HTERT RPE-1 (cell line): Measurements from ENCODE around the gene FOXI3.

ENCODE experiments used
- in situ Hi-C: fragments of 300-500 bp; cut with MboI; formaldehyde crosslinking; loops from 4 replicates; pipeline ENCODE4 v1.14.3; 2020; ENCODE audit warnings: low sequenced_read_pairs

Gene FOXI3

DNA sequence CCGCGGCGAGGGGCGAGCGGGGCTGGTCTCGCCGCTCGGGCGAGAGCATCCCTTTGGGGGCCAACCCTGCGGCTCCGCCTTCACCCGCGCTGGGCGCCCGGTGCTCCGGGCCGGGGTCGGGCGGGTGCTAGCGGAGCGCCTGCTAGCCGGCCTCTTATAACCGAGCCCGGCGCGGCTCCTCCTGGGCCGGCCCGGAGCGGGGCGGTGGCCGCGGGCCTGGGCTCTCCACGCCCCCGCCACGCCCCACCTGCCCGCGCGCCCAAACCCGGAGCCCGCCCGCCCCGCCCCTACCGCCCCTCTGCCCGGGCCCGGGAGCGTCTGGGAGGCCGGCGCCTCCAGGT is at the start of gene FOXI3:
FOXI3 (minus strand) TSS at position 129 of the 341 bp plus-strand sequence. CDS start 158 bp downstream, outside the sequence.
- in situ Hi-C loops, result no loop called here

DNA sequence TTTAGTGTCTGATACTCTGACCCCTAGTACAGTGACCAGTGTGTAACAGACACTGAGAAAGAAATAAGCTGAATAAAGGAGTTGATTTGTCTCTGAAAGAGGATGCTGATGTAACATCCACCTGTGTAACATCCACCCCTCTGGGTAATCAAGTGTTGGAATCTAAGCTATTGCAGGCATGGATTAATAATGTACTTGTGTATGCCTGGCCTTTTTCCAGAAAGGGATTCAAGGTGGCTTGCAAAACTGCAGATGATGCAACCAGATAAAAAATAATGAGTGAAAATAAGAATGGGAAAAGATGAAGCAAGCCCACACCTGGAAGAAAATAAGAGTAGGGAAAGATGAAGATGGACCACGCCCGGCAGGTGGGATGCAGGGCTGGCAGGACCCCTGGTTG is 48.2 kb upstream of the FOXI3 start:
- in situ Hi-C loops, result no loop called here

DNA sequence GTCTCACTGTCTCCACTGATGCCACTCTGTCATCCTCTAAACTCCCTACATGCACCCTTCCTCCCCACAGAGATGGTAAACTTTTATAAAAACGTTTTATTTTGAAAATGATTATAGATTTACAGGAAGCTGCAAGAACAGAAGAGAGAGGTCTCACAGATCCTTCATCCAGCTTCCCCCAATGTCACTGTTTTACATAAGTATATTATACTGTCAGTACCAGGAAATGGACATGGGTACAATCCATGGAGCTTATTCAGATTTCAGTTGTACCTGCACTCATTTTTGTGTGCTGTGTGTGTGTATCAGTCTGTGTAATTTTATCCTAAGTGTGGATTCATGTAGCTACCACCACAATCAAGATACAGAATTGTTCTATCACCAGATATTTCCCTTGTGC is 46.7 kb upstream of the FOXI3 start:
- in situ Hi-C loops, result no loop called here

DNA sequence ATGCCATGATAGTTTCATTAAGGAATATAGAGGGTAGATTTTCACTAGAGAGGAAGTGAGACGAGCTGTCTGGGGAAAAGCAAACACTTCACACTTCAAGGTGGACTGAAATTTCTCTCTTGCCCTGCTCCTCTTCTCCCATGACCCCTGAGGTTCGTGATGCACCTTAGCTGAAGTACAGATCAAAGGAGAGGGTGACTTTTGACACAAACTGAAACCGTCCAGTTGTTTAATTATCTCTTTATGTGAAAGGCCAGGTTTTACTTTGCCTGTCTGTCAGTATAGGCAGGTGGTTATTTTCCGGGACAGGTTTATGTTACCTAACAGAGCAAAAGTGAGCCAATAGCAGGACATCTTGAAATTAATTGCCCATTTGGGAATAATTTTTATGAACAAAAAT is 41.0 kb upstream of the FOXI3 start:
- in situ Hi-C loops, result no loop called here

DNA sequence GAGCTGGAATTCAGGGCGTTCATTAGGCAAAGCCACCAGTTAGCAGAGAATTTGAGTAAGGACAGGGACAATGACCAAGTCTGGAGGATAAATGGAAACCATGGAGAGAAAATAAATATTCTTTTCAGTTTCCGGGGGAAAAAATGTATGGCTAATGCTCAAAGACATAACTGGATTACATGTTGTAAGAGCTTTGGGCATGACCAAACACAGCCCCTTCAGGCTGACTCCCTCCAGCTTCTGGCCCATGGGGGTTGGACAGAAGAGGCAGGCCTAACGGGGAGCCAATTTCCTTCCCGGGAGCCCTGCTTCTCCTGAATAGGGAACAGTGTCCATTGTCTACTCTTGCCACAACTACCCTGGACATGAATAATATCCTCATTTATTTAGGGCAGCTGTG is 39.5 kb upstream of the FOXI3 start:
- in situ Hi-C loops, result no loop called here

DNA sequence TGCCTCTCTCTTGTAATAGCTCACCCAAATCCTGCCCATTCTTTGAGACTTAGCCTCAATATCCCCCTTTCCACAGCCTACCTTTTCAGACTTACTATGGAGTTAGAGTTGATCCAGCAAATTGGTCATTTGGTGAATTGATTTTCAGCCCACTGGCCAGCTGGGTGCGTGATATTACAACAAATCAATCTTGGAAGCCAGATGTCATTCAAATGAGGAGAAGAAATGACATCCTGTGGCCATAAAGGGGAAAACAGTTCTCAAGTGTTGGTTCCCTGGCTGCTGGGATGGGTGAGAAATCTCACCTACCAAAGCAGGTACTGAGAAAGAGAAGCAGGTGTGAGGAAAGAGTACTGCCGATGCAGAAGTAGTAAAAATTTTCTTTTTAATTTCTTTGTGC is 36.7 kb upstream of the FOXI3 start:
- in situ Hi-C loops, result no loop called here

DNA sequence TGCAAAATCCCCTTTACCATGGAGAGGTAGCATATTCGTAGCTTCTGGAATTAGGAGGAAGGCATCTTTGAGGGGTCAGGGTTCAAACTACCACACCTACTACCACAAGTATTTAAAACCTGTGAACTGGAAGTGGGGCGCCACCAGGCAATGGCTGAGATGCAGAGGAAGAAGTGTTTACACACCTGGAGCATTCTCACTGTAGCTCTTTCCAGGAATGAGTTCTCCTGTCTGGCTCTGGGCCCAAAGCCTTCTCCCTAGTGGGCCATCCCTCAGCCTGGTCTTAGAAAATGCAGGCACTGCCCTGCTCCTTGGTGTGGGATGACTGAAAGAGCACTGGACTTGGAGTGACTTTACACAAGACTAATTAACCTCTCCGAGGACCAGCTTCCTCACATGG is 30.7 kb upstream of the FOXI3 start:
- in situ Hi-C loops, result no loop called here

DNA sequence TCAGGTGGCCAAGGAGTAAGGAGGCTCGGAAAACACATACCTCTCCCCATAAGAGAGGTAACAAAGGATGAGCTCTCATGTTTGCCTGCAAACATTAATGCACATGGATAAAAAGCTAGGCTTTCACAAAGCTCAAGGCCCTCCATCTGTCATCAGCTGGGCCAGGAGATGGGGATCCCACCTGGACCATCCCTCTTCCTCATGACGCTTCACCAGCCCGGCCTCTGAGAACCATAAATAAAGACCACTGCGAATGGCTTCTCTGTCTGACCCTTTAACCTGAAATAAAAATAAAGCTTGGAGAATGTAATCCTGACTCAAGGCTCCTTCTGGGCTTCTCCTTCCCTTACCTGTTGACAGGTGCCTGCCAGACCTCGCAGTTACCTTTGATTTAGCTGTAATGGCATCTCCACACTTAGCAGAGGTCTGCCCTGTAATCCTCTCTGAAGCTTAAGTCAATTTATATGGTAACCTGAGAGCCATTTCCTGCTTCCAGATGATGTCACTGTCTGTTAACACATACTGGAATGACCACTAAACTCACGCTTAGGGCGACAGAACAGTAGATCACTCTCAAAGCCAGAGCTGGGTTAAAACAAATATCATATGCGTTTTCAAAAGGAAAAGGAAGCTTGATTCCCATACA is 29.3 kb upstream of the FOXI3 start:
- in situ Hi-C loops, result no loop called here

DNA sequence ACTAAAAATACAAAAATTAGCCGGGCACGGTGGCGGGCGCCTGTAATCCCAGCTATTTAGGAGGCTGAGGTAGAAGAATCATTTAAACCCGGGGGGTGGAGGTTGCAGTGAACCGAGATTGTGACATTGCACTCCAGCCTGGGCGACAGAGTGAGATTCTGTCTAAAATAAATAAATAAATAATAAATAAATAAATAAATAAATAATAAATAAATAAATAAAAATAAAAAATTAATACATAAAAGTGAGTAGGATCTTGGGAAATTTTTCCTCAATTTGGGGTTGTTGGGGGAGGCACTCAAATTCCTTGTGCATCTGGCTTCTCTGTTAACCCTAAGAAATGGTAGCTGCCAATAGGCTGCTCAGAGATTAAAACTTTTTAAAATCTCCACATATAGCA is 20.3 kb upstream of the FOXI3 start:
- in situ Hi-C loops, result no loop called here

DNA sequence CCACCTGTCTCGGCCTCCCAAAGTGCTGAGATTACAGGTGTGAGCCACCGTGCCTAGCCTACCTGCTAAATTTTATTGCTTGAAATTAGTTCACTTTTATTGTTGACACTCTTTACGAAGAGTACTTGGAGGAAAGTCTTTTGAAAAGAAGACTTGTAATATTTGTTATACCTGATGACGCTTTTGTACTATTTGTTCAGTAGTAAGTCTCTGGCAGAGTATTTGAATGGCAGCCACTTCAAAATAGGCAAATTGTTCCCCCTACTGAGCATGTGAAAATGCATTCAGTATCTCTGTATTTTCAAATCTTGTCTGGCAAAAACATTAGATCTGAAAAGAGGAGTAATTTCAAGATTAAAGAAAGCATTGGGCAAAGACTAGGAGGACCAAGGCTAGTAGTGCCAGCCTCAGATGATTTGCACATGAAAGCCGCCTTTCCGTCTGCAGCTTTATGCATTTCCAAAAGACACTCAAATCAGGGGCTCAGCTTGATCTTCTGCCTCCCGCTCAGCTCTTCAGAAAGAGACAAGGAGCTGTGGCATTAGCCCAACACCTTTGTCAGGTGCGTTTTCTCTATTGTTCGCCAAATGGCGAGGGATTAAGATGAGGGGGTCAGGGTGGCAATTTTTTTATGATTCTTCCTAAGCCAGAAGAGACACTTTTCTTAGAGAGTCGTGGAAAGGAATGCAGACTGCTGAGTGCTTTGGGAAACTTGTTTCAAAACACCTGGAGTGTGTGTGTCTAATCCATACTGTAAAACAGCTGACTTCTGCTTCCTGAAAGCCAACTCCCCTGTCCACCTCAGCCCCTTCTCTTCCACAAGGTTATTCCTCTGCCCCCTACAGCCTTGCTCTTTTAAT is 18.8 kb upstream of the FOXI3 start:
- in situ Hi-C loops, result no loop called here

DNA sequence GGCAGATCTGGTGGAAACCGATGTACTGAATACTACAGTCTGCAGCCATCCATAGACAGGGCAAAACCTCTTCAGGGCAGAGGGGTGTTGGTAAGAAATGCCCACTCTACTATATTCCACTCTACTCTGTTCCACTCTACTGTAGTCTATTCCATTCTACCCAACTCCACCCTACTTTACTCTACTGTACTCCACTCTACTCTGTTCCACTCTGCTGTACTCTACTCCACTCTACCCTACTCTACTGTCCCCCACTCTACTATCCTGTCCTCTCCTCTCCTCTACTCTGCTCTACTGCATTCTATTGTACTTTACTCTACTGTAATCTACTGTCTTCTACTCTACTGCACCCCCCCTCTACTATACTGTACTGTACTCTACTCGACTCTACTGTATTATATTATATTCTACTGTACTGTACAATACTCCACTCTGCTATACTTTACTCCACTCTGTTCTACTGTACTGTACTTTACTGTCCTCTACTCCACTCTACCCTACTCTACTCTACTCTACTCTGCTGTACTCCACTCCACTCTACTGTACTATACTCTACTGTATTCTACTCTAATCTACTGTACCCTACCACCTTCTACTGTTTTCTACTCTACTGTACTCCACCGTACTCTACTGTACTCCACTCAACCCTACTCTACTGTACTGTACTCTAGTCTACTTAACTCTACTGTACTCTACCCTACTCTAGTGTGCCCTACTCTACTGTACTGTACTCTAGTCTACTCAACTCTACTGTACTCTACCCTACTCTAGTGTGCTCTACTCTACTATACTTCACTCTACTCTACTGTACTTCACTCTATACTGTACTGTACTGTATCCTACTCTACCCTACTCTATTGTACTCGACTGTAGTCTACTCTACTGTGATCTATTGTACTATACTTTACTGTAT is 17.0 kb upstream of the FOXI3 start:
- in situ Hi-C loops, result no loop called here

DNA sequence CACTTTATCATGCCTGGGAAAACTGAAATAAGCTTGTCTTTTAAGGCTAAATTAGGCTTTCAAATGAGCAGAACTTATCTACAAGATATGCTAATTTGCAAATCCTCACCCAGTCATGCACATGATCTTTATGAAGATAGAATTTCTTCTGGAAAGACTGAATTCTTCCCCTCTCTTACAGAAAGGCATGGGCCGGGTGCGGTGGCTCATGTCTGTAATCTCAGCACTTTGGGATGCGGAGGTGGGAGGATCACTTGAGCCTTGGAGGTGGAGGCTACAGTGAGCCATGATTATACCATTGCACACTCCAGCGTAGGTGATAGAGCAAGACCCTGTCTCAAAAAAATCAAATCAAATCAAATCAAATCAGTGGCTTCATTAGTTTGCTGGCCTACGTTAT is 11.7 kb upstream of the FOXI3 start:
- in situ Hi-C loops, result no loop called here

DNA sequence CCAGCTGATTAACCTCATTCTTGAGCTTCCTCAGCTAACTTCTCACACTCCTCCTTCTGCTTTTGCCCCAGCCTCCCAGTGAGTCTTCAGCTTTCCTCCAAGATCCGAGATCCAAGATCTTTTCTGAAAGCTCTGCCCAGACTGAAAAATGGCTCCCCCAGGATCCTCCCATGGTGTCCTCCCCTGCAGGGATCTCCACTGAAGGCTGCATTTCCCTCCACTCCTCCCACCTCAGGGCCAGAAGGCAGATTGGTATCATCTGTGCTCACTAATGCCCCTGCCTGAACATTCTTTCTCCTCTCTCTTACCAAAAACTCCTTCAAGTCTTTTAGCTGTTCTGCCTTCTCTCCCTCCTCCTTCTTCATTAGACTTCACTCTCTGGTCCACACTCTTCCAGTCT is 6.1 kb upstream of the FOXI3 start:
- in situ Hi-C loops, result no loop called here

DNA sequence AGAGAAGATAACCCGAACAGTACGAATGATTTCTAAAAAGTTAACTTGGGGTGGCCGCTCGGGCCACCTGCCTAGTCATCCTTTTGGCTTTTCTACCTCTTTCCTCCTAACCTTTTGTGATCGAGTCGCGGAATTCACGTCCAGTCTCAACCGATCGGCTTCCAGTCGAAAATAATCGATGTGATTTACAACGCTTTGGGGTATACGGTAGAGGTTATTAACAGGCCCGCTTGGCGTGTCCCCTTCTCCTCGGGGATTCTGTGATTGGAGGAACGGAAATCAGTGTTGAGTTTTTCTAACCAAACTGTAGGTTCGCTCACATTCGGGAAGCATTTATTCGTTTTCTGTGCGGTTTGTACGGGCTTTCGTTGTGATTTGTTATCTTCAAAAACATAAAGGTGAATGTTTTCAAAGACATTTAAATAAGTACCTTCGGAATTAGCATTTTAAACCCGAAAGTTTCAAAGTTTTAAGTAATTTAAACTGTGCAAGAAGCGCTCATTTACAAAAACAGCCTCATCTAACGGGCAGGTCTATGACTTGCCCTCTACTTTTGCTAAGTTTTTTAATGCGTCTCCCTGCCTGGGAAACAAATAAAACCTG is 588 bp upstream of the FOXI3 start:
- in situ Hi-C loops, result no loop called here

DNA sequence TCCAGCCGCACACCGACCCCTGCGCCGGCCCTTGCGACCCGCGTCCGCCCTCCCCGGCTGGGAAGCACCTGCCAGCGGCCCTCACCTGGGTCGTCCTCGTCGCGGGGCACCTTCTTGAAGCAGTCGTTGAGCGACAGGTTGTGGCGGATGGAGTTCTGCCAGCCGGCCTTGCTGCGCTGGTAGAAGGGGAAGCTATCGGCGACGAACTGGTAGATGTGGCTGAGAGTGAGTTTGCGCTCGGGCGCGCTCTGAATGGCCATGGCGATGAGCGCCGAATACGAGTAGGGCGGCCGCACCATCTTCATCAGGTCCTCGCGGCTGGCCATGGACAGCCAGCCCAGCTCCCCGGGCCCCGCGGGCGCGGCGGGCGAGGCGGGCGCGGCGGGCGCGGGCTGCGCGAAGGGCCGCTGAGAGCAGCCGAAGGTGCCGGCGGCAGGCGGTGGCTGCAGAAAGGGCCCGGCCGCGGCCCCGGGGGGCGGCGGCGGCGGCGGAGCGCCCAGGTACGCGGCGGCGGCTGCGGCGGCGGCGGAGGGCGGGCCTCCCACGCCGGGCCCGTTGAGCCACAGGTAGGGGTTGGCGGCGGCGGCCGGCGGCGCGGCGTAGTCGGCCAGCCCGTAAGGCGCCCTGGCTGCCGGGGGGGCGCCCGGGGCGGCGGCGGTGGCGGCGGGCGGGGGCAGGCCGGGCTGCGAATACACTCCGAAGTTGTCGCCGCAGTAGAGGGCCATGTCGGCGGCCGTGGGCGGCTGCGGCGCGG is 505 bp downstream of the FOXI3 start:
- in situ Hi-C loops, result no loop called here

DNA sequence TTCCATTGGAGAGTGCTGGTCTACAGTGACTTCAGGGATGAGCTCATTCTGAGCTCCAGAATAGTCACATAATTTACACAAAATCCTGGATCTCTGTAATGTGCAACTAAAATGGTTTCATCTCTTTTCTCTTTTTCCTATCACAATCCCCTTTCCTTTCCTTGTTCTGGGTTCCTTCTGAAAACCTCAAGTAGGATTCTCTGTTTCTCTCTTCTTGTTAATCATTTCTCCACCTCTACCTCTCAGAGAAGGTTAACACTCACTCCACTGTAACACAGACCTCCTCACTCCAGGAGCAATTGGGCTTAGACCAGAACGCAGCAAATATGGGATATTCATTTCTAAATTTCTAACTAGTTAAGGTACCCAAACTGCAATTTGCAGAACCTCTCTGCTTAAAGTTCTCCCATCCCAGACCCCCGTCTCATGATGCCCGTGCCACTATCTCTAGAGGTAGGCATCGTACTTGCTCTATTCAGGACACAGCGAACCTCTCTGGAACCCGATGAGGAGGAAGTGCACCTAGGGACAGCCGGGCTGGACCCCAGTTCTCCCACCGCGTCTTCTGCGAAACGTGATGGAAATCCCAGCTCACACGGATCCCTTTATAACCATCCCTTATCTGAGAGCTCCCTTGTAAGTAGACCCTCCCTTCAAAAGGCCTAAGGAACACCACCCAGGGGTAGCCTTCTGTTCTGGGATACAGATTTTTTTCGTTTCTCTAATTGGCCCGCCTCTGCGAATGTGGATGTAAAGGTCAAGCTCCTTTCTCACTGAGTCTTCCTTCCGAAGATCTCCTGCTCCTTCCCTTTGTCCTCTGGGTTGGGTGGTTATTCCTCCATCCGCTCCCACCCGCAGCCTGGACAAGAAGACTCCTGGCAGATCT is 1.3 kb downstream of the FOXI3 start:
- in situ Hi-C loops, result no loop called here

DNA sequence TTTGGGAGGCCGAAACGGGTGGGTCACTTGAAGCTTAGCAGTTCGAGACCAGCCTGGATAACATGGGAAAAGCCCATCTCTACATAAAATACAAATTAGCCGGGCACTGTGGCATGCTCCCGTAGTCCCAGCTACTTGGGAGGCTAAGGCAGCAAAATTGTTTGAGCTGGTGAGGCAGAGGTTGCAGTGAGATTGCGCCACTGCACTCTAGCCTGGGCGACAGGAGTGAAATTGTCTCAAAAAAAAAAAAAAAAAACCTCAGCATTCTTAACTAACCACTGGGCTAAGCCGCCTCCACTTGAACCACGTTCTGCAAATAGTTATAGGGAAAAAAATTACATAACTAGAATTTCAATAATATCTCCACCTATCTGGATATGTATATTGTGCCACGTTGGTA is 2.3 kb downstream of the FOXI3 start:
- in situ Hi-C loops, result no loop called here

DNA sequence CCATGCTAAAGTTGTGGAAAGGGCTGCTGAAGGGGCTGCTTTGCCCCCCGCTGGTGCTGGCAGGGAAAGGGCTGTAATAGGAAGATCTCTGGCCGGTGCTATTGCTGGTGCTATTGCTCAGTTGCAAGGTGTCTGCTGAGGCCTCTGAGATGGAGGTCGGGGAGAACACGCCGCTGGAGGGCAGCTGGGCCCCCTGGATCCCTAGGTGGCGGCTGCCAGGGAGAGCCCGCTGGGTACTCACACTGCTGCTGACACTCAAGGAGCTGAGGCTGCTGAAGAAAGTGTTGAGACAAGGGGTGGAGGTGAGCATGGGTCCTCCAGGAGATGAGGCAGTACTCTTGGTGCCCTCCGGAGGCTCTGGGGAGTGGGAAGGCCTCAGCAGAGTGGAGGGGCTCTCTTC is 4.2 kb downstream of the FOXI3 start:
- in situ Hi-C loops, result no loop called here

DNA sequence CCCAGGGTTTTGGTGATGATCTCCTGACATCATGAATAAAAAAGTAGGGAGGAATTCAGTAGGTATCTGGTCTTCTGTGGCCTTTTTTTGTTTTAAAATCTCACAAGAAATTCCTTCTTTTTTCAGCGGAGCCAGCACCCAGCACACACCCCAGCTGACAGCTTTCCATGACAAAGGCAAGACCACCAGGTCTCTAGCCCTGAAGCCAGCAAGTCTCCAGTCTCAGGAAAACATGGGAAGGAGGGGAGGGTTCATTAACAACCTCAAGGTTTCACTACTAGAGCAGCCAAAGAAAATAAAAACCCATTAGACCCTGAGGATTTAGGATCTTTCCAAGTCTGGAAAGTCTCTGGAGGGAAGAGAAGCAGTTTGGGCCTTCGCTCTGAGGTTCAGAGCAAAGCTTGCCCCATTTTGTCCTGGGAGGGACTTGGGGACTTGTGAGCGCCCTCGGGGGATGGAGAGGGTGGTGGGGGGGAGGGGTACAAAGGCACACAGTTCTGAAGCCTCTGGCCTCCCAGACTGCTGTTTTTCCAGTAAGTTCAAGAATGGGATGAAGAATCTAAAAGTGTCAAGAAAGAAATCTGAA is 9.0 kb downstream of the FOXI3 start:
- in situ Hi-C loops, result no loop called here
